A549 treated with CORT108297 at 1 μM for 4 hours (cell line): ENCODE measurements around the gene ANKRD52. TPM values are rescaled to one million over a fixed set of nuclear protein-coding genes. Genes with fewer than 3 reads are reported as not detected.

Experiments
- total RNA-seq: library from RNA; stranded (reverse); fragments of 200-300 nt; extraction: Qiagen RNA extraction; gene quantifications from 5 replicates; pipeline ENCODE4 v1.2.3, GENCODE V29; 2022

The ANKRD52 gene
- 36.1 to 51.0 TPM (median 50.0 TPM) in 5 replicates for total RNA-seq

GRCh38 chr12:56258068-56258819 lies at the start of gene ANKRD52:
Gene ANKRD52 (minus strand): TSS chr12:56258384. CDS start chr12:56258269, 115 bp downstream.

GRCh38 chr12:56299853-56300643 lies 41.9 kb upstream of the ANKRD52 start, which contains the start of gene CS:
Gene CS (minus strand): TSS chr12:56300330. CDS start chr12:56300201, 129 bp downstream.

GRCh38 chr12:56266693-56267442 lies 8.7 kb upstream of the ANKRD52 start, which contains the start of gene COQ10A:
Gene COQ10A (plus strand): TSS chr12:56266942. CDS start chr12:56267119, 177 bp downstream.

GRCh38 chr12:56229916-56230431 lies 28.2 kb downstream of the ANKRD52 start, which contains the start of gene SLC39A5:
Gene SLC39A5 (plus strand): TSS chr12:56230051. CDS start chr12:56231275, 1,224 bp downstream.

GRCh38 chr12:56224102-56224701 lies 34.0 kb downstream of the ANKRD52 start, which contains the start of gene NABP2:
Gene NABP2 (plus strand): TSS chr12:56224342. CDS start chr12:56224857, 515 bp downstream.

GRCh38 chr12:56221757-56222530 lies 36.2 kb downstream of the ANKRD52 start, which contains the start of gene RNF41:
Gene RNF41 (minus strand): TSS chr12:56221922. CDS start chr12:56214047, 7,875 bp downstream.

GRCh38 chr12:56189099-56189917 lies 68.9 kb downstream of the ANKRD52 start, which contains the start of gene SMARCC2:
Gene SMARCC2 (minus strand): TSS chr12:56189483. CDS start chr12:56189461, 22 bp downstream.

Other genes with a start within 250 kb of the ANKRD52 start
- gene IKZF4, start 237.3 kb downstream of the ANKRD52 start, total RNA-seq = 1.9 to 3.6 TPM (median 2.2 TPM) in 5 replicates
- 654 to 868 TPM (median 725 TPM) in 5 replicates for gene RPS26, start 216.5 kb downstream of the ANKRD52 start, total RNA-seq
- gene ERBB3, start 178.2 kb downstream of the ANKRD52 start, total RNA-seq = 1.0 to 1.8 TPM (median 1.6 TPM) in 5 replicates
- gene PA2G4, start 153.8 kb downstream of the ANKRD52 start, total RNA-seq = 281 to 362 TPM (median 303 TPM) in 5 replicates
- 4,645 to 5,946 TPM (median 5,878 TPM) in 5 replicates for gene RPL41, start 141.8 kb downstream of the ANKRD52 start, total RNA-seq
- gene ZC3H10, start 140.1 kb downstream of the ANKRD52 start, total RNA-seq = 2.2 to 3.5 TPM (median 3.0 TPM) in 5 replicates
- gene ESYT1, start 130.1 kb downstream of the ANKRD52 start, total RNA-seq = 61.9 to 73.2 TPM (median 68.2 TPM) in 5 replicates
- gene MYL6B, start 105.8 kb downstream of the ANKRD52 start, total RNA-seq = 70.7 to 88.4 TPM (median 84.6 TPM) in 5 replicates
- gene MYL6, start 100.0 kb downstream of the ANKRD52 start, total RNA-seq = 2,099 to 2,877 TPM (median 2,163 TPM) in 5 replicates
- gene SMARCC2, start 68.9 kb downstream of the ANKRD52 start, total RNA-seq = 29.0 to 40.5 TPM (median 39.1 TPM) in 5 replicates
- 19.2 to 26.8 TPM (median 25.5 TPM) in 5 replicates for gene RNF41, start 36.5 kb downstream of the ANKRD52 start, total RNA-seq
- 55.2 to 63.7 TPM (median 60.3 TPM) in 5 replicates for gene NABP2, start 34.0 kb downstream of the ANKRD52 start, total RNA-seq
- 0.09 TPM in 2 of 5 replicates, not detected in the others for gene SLC39A5, start 28.3 kb downstream of the ANKRD52 start, total RNA-seq
- 16.9 to 19.6 TPM (median 18.6 TPM) in 5 replicates for gene COQ10A, start 8.6 kb upstream of the ANKRD52 start, total RNA-seq
- gene CS, start 41.9 kb upstream of the ANKRD52 start, total RNA-seq = 143 to 171 TPM (median 150 TPM) in 5 replicates
- 120 to 150 TPM (median 144 TPM) in 5 replicates for gene CNPY2, start 57.6 kb upstream of the ANKRD52 start, total RNA-seq
- 16.2 to 19.1 TPM (median 17.9 TPM) in 5 replicates for gene PAN2, start 75.6 kb upstream of the ANKRD52 start, total RNA-seq
- 0.35 to 1.0 TPM (median 0.57 TPM) in 5 replicates for gene IL23A, start 80.5 kb upstream of the ANKRD52 start, total RNA-seq
- gene STAT2, start 101.7 kb upstream of the ANKRD52 start, total RNA-seq = 11.8 to 15.2 TPM (median 12.7 TPM) in 5 replicates
- gene APOF, start 104.5 kb upstream of the ANKRD52 start, total RNA-seq = not detected in 5 replicates
- gene TIMELESS, start 191.0 kb upstream of the ANKRD52 start, total RNA-seq = 33.5 to 41.0 TPM (median 36.6 TPM) in 5 replicates
- 0.12 TPM in 1 of 5 replicates, not detected in the others for gene MIP, start 196.3 kb upstream of the ANKRD52 start, total RNA-seq
- 1.8 to 2.1 TPM (median 2.0 TPM) in 5 replicates for gene SPRYD4, start 210.2 kb upstream of the ANKRD52 start, total RNA-seq
- 0.06 to 0.22 TPM (median 0.12 TPM) in 5 replicates for gene GLS2, start 229.8 kb upstream of the ANKRD52 start, total RNA-seq